ENCODE measurements around the gene SGF29.
"Not testable (repeated sequence)": the region's sequence is repeated elsewhere in the genome, so short reads cannot be mapped to it uniquely, and the experiment has no call there.

The SGF29 gene

GRCh38 chr16:28532940-28533647 lies 20.6 kb upstream of the SGF29 start:
- no peak for DNase-seq (ENCODE audit: low read depth in 2 of 2)

DNA sequence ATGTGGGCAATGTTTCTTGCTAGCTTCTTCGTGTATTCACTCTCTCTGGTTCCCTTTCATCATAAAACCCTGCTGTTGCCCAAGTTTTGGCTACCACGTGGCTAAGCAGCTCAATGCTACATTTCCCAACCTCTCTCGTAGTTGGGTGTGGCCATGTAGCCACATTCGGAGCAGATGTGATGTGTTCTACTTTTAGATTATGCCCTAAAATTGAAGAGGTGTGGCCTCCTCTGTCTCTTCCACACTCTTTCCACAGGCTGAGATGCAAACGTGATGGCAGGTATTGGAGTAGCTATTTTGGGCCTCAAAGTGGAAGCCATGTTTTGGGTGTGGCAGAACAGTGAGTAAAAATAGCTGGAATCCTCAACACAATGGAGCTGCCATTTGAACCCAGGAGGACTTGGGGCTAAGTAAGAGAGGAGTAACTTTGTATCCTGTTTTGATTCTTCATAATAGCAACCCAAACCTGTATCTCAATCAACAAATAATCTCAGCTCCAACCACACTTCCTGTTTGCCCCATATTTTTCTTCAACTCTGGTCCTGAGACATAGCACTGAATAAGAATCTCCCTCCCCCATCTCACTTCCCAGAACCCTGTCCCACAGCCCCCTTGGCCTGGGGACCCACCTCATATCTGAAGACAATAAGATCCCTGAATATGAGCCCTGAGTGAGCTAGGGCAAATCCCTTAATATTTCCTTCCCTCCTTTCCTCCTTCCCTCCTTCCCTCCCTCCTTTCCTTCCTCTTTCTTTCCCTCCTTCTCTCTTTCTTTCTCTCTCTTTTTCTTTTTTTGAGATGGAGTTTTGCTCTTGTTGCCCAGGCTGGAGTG lies 19.0 kb upstream of the SGF29 start:
- no peak for DNase-seq (ENCODE audit: low read depth in 2 of 2)

DNA sequence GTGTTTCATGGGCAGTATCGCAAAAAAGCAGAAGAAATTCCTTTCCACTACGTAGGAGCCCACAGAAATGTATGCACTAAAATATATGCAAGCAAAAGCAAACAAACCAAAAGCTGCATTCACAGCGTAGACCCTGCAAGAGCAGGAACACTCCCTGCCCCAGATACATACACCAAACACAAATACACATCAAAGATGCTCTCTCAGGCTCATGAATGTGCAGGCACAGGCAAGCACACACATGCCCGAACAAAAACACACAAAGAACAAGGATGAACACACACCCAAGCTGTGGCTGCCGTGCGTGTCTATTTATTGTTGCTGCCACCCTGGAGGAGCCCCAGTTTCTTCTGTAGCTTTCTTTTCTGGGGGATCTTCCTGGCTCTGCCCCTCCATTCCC lies 16.6 kb upstream of the SGF29 start:
- no peak for DNase-seq (ENCODE audit: low read depth in 2 of 2)

DNA sequence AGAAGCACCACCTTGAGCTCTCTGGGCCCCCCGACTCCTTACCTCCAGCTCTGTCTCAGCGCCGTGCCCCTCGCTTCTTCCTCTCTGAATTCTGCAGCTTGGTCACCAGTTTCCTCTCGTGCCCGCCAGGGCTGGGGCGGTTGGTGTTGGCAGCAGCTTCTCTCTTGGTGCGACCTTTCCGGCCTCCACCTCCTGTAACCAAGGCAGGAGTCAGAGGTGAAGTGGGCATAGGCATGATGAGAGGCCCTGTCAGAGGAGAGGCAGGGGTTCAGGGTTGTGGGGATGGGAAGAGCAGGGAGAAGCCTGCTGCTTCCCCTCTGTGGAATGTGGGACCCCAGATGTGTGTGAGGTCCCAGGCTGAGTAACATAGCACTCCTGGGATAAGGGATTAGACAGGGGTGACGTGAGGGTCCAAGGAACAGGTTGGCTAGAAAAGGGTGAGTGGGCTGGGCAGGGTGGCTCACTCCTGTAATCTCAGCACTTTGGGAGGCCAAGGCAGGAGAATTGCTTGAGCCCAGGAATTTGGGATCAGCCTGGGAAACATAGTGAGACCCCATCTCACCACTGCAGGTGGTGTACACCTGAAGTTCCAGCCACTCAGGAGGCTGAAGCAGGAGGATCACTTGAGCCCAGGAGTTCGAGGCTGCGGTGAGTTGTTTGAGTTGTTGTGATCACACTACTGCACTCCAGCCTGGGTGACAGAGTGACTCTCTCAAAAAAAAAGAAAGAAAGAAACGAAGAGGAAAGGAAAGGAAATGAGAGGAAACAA lies 15.6 kb upstream of the SGF29 start:
- DNase-seq (ENCODE audit: low read depth in 2 of 2) = no peak

DNA sequence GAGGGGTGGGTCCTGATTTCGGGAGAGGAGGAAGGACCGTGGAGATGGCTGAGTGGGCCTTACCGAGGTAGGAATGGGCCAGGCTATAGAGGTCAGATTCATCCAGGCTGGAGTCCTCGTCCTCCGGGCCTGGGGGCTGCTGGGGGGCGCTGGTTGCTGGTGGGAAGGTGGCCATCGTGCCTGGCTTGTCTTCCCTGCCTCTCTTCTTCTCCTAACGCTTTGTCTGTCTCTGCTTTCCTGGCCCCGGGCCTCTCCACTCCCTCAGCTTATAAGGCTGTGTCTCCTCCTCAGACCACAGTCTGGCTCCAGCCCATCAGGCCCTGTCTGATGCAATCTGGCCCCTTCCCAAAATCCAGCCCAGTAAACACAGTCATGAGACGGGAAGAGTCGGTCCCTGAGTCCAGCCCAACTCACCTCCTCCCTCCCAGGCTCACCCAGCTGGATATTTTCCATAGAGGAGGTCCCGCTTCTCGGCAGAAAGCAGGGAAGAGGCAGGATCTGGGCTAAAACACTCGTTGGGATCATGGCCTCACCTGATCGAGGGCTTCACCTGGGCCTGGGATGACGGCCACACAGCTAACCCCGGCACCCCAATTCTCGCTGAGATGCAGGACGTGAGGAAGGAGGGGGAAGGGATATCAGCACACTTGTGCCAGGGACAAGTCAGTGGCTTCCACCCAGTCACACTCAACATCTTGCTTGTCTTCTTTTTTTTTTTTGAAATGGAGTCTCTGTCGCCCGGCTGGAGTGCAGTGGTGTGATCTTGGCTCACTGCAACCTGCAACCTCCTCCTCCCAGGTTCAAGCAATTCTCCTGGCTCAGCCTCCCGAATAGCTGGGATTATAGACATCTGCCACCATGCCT lies 14.8 kb upstream of the SGF29 start, which contains the start of gene NUPR1:
Gene NUPR1, minus strand, starts transcription at position 242 of the 864 bp plus-strand sequence. Its CDS starts 67 bp downstream, at position 175.
- DNase-seq (ENCODE audit: low read depth in 2 of 2) = no peak

DNA sequence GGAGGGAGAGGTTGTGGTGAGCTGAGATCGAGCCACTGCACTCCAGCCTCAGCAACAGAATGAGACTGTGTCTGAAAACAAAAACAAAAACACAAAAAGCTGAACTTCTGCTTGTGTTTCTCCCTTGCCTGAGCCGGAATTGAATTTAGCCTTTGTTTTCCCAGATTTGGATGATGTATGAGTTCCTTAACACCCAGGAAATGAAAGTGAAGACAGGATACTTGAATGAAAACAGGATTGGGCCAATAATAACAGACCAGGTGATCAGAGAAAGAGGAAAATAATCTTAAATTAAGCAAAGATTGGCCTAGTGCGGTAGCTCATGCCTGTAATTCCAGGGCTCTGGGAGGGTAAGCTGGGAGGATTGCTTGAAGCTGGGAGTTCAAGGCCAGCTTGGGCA lies 13.4 kb upstream of the SGF29 start:
- DNase-seq (ENCODE audit: low read depth in 2 of 2) = no peak

DNA sequence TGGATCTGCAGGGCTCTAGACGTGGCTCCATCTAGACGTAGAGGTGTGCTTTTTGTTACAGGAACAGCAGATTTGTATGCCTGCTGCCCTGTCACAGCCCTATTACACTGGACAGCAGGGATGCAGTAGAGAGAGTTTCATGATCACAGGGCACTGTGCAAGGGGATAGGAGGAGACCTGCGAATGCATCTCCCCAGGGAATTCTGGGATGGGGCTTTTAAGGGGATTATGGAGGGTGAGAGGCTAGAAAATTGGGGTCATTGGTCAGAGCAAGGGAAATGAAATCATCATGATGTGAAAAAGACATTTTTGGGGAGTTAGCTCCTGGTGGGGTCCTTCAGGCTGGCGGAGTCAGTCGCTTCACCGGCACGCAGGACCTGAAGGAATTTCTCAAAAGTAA lies 11.1 kb upstream of the SGF29 start:
- no peak for DNase-seq (ENCODE audit: low read depth in 2 of 2)

GRCh38 chr16:28543072-28543471 lies 10.6 kb upstream of the SGF29 start:
- no peak for DNase-seq (ENCODE audit: low read depth in 2 of 2)

- DNase-seq (ENCODE audit: low read depth in 2 of 2) = no peak
These were observed 8.7 kb upstream of the SGF29 start for GRCh38 chr16:28544998-28545397.

GRCh38 chr16:28545964-28546363 lies 7.8 kb upstream of the SGF29 start:
- DNase-seq (ENCODE audit: low read depth in 2 of 2) = not testable (repeated sequence)

DNA sequence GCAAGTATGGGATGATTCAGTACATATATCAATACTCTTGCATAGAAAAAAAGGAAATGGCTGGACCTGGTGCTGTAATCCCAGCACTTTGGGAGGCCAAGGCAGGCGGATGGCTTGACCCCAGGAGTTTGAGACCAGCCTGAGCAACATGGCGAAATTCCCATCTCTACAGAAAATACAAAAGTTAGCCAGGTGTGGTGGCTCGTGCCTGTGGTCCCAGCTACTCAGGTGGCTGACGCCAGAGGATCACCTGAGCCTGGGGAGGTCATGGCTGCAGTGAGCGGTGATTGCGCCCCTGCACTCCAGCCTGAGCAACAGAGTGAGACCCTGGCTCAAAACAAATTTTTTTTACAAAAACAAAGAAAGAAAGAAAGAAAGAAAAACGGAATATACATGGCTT lies 7.1 kb upstream of the SGF29 start:
- DNase-seq (ENCODE audit: low read depth in 2 of 2) = no peak

DNA sequence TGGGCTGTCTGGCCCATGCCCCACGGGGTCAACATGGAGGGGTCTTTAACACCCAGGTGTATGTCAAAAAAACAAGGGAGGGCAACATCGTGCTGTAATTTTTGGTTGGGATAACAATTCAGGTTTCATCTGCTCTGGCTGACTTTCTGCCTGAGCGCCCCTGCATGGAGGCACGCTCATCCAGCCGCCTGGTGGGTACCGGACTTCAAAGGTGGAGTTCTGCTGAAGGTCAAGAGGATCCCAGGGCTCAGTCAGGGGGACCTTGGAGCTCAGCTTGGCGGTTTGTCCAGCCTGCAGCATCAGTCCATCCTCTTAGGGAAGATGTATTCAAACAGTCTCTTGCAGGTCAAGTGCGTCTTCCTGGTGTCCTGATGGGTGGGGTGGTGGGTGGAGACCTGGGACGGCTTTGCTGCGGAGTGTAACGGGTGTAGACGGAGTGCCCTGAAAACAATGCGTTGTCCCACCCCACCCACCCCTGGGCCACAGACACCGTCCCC lies 5.4 kb upstream of the SGF29 start:
- no peak for DNase-seq (ENCODE audit: low read depth in 2 of 2)

- no peak for DNase-seq (ENCODE audit: low read depth in 2 of 2)
These were observed 4.3 kb upstream of the SGF29 start for GRCh38 chr16:28549301-28549899.

DNA sequence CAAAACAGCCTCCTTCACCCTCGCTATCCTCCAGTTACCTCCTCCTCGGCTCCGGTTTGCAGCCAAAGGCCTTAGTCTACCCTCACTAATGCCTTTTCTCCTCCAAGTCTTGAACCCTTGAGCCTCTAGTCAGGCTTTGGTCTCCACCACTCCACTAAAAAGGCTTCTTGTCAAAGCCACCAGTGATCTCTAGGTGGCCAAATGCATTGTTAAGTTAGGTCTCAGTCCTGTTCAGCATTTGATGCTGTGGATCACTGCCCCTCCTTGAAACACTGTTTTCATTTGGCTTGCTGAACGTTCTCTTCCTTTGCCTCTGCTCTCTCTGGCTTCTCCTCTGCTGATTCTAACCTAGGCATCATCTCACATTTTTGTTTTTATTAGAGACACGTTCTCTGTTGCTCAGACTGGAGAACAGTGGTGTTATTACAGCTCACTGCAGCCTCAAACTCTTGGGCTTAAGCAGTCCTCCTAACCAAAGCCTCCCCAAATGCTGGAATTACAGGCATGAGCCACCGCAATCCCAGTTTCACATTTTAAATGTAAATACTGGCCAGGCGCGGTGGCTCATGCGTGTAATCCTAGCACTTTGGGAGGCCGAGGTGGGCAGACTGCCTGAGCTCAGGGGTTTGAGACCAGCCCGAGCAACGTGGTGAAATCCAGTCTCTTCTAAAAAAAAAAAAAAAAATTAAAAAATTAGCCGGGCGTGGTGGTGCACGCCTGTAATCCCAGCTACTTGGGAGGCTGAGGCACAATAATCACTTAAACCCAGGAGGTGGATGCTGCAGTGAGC lies 1.1 kb downstream of the SGF29 start:
- no peak for DNase-seq (ENCODE audit: low read depth in 2 of 2)

DNA sequence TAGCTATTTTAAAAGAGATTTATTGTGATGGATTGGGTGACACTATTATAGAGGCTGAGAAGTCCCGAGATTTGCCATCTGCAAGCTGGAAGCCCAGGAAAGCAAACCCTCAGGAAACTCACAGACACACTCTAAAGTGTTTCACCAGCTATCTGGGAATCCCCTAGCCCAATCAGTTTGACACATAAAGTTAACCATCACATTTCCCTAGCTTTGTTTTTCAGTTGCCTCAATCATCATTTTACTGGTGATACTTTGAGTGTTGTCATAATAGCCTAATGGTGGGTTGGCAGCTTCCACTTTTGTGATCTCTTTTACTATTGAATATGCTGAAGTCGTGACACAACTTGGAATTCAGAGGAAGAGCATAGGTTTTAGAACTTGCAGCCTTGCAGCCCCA lies 1.8 kb downstream of the SGF29 start:
- no peak for DNase-seq (ENCODE audit: low read depth in 2 of 2)

GRCh38 chr16:28556914-28557320 lies 3.2 kb downstream of the SGF29 start:
- no peak for DNase-seq (ENCODE audit: low read depth in 2 of 2)

DNA sequence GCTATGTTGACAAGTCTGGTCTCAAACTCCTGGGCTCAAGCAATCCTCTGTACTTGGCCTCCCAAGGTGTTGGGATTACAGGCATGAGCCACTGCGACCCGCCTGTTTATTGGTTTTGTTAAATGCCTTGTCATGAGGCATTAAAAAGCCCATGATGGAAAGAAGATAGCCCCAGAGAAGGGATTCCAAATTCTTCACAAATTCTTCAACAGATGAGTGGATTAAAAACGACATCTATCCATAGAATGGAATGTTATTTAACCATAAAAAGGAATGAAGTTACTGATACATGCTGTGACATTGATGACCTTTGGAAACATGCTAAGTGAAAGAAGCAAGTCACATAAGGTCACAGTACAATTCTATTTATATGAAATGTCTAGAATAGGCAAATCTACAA lies 4.7 kb downstream of the SGF29 start:
- no peak for DNase-seq (ENCODE audit: low read depth in 2 of 2)

DNA sequence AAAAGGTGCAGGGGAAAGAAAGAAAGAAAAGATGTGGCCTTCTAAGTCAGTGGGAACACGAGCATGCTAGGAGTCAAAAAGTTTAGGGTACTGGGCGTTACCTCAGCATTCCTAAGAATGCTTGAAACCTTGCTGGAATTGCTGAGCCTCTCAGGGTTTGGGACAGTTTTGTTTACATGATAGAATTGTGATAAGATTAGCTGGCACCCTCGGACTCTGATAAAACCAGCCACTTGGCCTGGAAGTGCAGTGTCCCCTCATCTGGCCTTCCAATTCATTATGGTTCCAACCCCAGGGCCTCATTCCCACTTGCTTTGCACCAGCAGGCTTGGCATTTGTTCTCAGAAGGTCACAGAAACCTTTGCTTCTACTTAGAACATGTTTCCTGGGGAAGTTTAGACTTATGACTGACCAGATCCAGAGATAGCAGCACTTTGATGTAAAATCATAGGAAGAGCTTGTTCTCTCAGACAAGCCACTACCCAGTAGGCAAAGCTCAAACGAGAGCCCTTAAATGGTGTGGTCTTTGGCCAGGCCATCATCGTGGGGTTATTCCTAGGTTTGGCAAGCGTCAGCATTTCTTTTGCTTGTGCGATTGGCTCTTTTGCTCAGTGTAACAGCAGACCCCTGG lies 8.0 kb downstream of the SGF29 start:
- DNase-seq (ENCODE audit: low read depth in 2 of 2) = no peak

- no peak for DNase-seq (ENCODE audit: low read depth in 2 of 2)
These were observed 8.5 kb downstream of the SGF29 start for GRCh38 chr16:28562199-28562598.

- no peak for DNase-seq (ENCODE audit: low read depth in 2 of 2)
These were observed 9.5 kb downstream of the SGF29 start for GRCh38 chr16:28563218-28563617.

Data from stimulated activated CD8-positive, alpha-beta memory T cell treated with anti-CD3 and anti-CD28 coated beads, Interleukin-2, amount 100 ng/mL, for 48 hours (primary cell).